HuH-7.5 (cell line): ENCODE results near the gene BLOC1S3.

Source experiments
- DNase-seq: peaks from one replicate; pipeline ENCODE4 v3.0.0; 2011; ENCODE audit warnings: low spot score

Gene BLOC1S3, protein sequence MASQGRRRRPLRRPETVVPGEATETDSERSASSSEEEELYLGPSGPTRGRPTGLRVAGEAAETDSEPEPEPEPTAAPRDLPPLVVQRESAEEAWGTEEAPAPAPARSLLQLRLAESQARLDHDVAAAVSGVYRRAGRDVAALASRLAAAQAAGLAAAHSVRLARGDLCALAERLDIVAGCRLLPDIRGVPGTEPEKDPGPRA

DNA sequence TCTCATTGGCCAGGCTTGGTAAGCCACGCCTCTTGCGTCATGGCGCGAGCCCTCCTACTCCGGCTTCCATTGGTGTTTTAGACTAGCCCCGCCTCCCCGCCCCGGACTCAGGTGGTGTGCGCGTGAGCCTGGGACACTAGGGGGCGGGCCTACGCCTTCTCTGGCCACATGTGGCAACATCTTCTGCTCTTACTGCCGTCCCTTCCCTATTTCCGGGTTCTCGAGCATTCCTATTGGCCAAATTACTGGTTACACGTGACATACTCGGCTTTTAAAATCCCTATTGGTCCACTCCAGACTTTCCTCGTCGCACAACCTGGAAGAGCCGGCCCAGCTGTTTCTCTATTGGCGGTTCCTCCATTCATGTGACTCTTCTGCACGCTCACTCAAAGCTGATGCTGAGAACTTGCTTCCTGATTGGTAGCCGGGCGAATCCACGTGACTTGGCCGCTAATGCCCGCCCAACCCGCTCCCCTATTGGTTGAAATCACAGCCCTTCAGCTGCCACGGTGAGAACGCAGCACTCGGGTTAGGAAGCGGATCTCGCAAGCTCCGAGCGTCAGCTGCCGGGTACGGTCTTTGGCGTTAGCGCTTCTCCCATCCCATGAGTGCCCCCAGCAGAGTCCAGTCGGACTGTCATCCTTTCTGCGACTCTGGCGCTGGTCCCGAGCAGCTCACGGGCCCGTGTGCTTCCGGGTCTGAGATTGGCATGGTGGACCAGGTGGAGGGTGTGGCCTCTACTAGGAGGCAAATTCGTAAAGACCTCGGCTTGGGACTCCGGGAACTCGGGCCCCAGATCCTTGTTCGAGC lies at the start of gene BLOC1S3:
Gene BLOC1S3, plus strand, starts transcription at position 523 of the 810 bp plus-strand sequence. CDS start 513 bp downstream, outside the sequence.
- DNase-seq = peak; percentile 99

- DNase-seq = no peak
Measured at GRCh38 chr19:45128806-45129205, 49.8 kb upstream of the BLOC1S3 start.

GRCh38 chr19:45130236-45130635 lies 48.3 kb upstream of the BLOC1S3 start:
- DNase-seq = no peak

DNA sequence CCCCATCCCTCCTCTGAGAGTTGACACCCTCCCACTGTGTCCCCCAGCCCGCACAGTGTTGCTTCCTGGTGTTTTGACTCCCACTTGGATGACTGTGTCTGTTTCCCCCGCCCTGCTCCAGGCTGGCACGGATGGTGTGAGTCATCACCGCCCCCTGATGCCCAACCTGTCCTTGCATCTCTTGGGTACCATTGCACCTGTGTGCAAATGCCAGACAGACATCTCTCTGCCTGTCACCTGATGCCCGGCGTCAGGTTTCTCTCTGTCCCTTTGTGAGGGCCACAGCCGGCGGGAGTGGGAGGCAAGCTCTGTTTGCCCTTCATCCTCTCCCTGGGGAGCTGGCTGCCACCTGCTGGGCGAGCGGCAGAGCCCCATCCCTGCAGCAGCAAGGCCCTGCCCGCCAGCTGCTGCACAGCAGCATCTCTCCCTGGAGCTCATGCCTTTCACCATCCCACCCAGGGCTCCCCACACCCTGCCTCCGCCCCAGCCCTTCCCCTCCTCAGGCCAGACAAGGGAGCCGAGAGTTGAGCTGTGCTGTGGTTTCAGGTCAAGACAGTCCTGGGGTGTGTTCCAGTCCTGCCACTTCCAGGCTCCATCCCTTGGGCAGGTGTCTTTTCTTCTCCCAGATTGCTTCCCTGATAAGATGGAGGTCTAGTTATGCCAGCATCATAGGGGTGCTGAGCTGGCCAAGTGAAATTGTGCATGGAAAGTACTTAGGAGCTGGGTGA lies 47.5 kb upstream of the BLOC1S3 start:
- peak; percentile 64 for DNase-seq

DNA sequence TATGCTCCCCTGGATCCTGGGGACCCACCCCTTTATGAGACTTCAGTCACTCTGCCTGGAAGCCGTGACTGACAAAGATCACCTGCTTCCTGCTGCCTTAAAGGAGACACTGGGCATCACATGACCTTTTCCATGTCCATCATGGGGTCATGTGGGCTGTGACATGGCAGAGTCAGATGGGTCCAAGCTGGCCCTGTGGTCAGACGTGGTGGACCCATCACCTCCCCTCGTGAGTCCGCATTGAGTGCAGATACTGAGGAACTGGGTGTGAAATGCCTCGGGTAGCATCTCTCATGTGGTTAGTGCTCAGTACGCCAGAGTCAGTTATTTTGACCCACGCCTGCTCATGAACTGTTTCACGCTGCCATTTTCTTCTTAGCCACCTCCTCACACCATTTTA lies 44.9 kb upstream of the BLOC1S3 start:
- no peak for DNase-seq

- no peak for DNase-seq
Measured at GRCh38 chr19:45135176-45135885, 43.3 kb upstream of the BLOC1S3 start.

DNA sequence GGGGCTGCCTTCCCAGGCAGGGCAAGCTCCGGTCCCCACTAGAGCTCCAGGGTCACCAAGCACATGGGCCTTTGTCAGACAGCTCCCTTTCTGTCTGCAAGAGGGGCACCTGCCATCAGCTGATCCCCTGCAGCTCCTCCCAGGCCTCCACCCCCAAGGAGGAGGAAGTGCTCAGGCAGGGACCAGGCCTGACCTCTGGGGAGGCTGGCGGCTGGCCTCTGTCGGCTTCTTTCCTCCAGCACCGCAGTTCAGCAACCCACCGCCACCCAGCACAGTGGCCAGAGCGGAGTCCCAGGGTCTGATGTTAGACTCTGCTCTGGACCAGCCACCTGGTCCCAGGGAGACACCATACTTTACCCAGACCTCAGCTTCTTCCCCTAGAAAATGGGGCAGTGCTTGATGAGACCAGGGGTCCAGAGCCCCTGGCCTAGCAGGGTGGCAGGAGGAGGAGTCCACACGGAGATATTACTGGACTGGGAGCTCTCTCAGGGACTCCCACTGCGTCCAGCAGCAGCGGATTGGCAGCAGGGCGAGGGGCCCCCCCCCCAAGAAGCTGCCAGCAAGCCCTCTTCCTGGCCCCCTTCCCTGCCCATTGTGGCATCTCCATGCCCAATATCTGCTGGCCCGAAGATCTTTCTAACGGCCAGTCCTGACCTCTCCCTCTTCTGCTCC lies 41.9 kb upstream of the BLOC1S3 start:
- no peak for DNase-seq

DNA sequence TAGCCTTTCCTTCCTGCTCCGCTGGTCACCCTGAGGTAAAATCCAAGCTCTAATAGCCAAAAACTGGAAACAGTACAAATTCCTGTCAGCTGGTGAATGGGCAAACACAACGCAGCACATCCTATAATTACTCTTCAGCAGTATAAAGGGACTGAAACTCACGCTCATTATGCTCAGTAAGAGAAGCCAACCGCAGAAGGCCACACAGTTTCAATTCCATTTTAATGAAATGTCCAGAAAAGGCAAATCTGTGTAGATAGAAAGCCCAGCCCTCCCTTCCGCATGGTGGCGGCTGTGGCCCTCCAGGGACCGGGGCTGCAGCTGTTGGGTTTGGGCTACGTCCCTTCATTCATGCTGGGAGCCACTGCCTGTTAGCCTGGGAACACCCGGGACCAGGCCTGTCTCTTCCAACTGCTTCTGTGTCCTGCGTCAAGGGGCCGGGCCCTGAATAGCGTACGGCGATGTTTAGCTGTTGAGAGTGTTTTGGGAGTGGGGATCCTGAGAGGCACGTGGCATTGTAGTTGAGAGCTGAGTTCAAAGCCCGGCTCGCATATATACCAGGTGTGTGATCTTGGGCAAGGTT lies 41.3 kb upstream of the BLOC1S3 start:
- DNase-seq = no peak

GRCh38 chr19:45138303-45138751 lies 40.3 kb upstream of the BLOC1S3 start:
- no peak for DNase-seq

GRCh38 chr19:45139286-45140143 lies 39.1 kb upstream of the BLOC1S3 start:
- no peak for DNase-seq

GRCh38 chr19:45140144-45140503 lies 38.5 kb upstream of the BLOC1S3 start:
- DNase-seq = no peak

- no peak for DNase-seq
Measured at GRCh38 chr19:45140533-45140932, 38.1 kb upstream of the BLOC1S3 start.

- DNase-seq = no peak
Measured at GRCh38 chr19:45141203-45141900, 37.2 kb upstream of the BLOC1S3 start.

DNA sequence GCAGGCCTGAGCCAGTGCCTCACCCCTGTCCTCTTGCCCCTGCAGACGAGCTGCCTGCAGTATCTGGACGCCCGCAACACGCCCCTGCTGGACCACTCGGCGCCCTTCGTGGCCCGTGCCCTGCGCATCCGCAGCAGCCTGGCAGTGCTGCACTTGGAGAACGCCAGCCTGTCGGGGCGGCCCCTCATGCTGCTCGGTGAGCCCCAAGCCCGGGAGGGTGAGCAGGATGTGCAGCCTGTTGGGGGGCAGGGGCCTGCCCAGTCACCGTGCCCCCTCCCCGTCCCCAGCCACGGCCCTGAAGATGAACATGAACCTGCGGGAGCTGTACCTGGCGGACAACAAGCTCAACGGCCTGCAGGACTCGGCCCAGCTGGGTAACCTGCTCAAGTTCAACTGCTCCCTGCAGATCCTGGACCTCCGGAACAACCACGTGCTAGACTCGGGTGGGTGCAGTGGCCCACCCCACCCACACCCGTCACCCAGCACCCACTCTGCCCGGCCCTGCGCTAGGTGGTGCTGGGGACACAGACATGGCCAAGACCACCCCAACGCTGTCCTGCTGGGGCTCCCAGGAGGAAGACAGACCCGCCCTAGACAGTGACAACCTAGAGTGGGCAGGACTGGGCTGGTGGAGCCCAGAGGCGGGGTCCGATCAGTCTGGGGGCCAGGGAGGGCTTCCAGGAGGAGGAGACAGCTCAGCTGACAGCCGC lies 36.4 kb upstream of the BLOC1S3 start:
- DNase-seq = no peak

GRCh38 chr19:45142726-45143110 lies 35.9 kb upstream of the BLOC1S3 start:
- DNase-seq = no peak

DNA sequence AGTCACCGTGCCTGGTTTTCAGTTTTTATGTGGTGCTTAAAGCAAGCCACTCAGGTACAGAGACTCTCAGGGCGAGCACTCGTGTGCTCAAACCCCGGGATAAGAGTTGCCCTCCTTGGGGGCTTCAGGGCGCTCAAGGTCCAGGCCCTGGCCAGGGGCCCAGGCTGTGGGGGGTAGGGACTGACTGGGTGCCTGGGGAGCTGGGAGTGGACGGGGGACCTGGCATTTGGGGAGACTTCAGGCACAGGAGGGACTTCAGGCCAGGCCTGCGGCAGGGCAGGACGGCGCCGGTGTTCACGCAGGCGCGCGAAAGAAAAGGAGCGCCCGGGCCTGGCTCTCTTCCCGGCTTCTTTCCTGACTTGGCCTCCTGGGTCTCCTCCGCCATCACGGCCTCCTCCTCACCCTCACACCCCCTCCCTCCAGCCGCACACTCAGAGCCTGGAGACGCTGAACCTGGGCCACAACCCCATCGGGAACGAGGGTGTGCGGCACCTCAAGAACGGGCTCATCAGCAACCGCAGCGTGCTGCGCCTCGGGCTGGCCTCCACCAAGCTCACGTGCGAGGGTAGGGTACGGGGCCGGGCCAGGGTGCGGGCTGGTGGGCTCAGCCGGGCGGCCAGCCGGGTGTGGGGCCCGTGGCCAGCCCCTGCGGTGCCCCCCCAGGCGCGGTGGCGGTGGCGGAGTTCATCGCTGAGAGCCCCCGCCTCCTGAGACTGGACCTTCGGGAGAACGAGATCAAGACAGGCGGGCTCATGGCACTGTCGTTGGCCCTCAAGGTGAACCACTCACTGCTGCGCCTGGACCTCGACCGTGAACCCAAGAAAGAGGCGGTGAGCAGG lies 33.9 kb upstream of the BLOC1S3 start:
- DNase-seq = no peak

DNA sequence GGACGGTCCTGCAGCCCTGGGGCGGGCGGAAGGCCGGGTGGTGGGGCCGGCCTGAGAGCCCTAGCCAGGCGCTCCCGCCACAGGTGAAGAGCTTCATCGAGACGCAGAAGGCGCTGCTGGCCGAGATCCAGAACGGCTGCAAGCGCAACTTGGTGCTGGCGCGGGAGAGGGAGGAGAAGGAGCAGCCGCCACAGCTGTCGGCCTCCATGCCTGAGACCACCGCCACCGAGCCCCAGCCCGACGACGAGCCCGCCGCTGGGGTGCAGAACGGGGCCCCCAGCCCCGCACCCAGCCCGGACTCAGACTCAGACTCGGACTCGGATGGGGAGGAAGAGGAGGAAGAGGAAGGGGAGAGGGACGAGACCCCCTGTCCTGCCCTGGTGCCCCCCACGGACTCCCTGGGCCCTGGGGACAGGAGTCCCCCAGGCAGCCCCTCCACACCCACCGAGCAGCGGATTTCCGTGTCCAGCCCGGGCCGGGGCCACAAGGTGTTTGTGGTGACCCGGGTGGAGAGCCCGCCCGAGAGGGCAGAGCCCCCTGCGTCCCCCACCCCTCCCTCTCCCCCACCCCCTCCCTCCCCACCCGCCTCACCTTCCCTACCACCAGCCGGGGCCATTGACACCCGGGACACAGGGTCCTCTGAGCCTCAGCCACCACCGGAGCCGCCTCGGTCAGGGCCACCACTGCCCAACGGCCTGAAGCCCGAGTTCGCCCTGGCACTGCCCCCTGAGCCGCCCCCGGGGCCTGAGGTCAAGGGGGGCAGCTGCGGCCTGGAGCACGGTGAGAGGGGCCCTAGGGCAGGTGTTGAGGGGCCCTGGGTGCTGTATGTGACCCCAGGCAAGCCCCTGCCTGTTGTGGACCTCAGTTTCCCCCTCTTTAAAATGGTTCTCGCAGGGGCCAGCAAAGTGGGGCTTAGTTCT lies 33.1 kb upstream of the BLOC1S3 start:
- peak; percentile 26 for DNase-seq
